Naive thymus-derived CD4-positive, alpha-beta T cell (primary cell): ENCODE data around the gene LAGE3. TPM values are rescaled to one million over a fixed set of nuclear protein-coding genes. Genes with fewer than 3 reads are reported as not detected.

ENCODE experiments used
- ATAC-seq: fragments of 150-1000 bp; cut with Tn5 transposase; 2 replicates; pipeline ENCODE4 v1.10.0; 2021; ENCODE audit warnings: mild to moderate bottlenecking, moderate library complexity
- CTCF ChIA-PET: fragments of 350-600 bp; sonication (Branson Sonifier 250); formaldehyde crosslinking; loops from one replicate; lab custom pipeline; 2021; ENCODE audit warnings: antibody characterized with exemption; lab: Charles Lee
- POLR2A ChIA-PET: fragments of 350-600 bp; sonication (Branson Sonifier 250); formaldehyde crosslinking; loops from one replicate; lab custom pipeline; 2021; ENCODE audit warnings: antibody characterized with exemption, inconsistent platforms; lab: Charles Lee
- DNase-seq, 9 donors: peaks; one replicate each; pipeline versions ENCODE4 v3.0.0 to v3.0.0-alpha.2; 2020 to 2022; ENCODE audit warnings: mixed read lengths in 1 of 9
- H3K27ac ChIP-seq: one replicate; pipeline ENCODE4 v1.7.0; 2013; ENCODE audit warnings: mild to moderate bottlenecking, low read depth, low read length, moderate library complexity
- H3K27me3 ChIP-seq, 2 donors: one replicate each; pipeline ENCODE4 v1.7.0; 2013; ENCODE audit warnings: low read length in 2 of 2, mild to moderate bottlenecking in 2 of 2, moderate library complexity in 2 of 2; ENCODE audit not compliant: control insufficient read depth in 2 of 2, insufficient read depth in 2 of 2
- H3K36me3 ChIP-seq, 3 experiments: 1 replicate in 2 of 3; 2 replicates in 1 of 3; pipeline ENCODE4 v1.7.0; 2013; ENCODE audit warnings: low read length in 3 of 3, mild to moderate bottlenecking in 3 of 3, moderate library complexity in 1 of 3; ENCODE audit not compliant: insufficient read depth in 3 of 3, control insufficient read depth in 2 of 3
- H3K4me1 ChIP-seq, 2 donors: one replicate each; pipeline ENCODE4 v1.7.0; 2013; ENCODE audit warnings: low read length in 2 of 2, mild to moderate bottlenecking in 2 of 2, moderate library complexity in 1 of 2; ENCODE audit not compliant: control insufficient read depth in 2 of 2, insufficient read depth in 2 of 2
- H3K4me3 ChIP-seq: 2 replicates; pipeline ENCODE4 v1.7.0; 2013; ENCODE audit warnings: mild to moderate bottlenecking, low read length
- H3K9me3 ChIP-seq, 3 experiments: 1 replicate in 2 of 3; 2 replicates in 1 of 3; pipeline ENCODE4 v1.7.0; 2013; ENCODE audit warnings: low read length in 3 of 3; ENCODE audit not compliant: control insufficient read depth in 2 of 3
- H3K27ac Mint-ChIP-seq, 9 donors: one replicate each; pipeline ENCODE4 v1.8.0; 2020 to 2022; ENCODE audit warnings: mixed read lengths in 9 of 9, mild to moderate bottlenecking in 8 of 9, moderate library complexity in 5 of 9, inconsistent platforms in 2 of 9
- H3K27me3 Mint-ChIP-seq, 5 donors: one replicate each; pipeline ENCODE4 v1.8.0; 2021 to 2022; ENCODE audit warnings: mixed read lengths in 5 of 5, mild to moderate bottlenecking in 1 of 5
- H3K36me3 Mint-ChIP-seq, 5 donors: one replicate each; pipeline ENCODE4 v1.8.0; 2020 to 2022; ENCODE audit warnings: mixed read lengths in 5 of 5, mild to moderate bottlenecking in 3 of 5, inconsistent platforms in 1 of 5
- H3K4me1 Mint-ChIP-seq, 7 donors: one replicate each; pipeline ENCODE4 v1.8.0; 2020 to 2022; ENCODE audit warnings: mixed read lengths in 7 of 7, mild to moderate bottlenecking in 3 of 7, inconsistent platforms in 1 of 7
- H3K4me3 Mint-ChIP-seq, 10 donors: one replicate each; pipeline ENCODE4 v1.8.0; 2020 to 2022; ENCODE audit warnings: mild to moderate bottlenecking in 10 of 10, mixed read lengths in 10 of 10, moderate library complexity in 6 of 10, inconsistent platforms in 2 of 10
- H3K9me3 Mint-ChIP-seq, 11 donors: one replicate each; pipeline ENCODE4 v1.8.0; 2020 to 2022; ENCODE audit warnings: mixed read lengths in 11 of 11, mild to moderate bottlenecking in 4 of 11, inconsistent platforms in 1 of 11, moderate library complexity in 1 of 11
- intact Hi-C, 2 donors: fragments of 100-400 bp; cut with micrococcal nuclease; formaldehyde crosslinking; loops; one replicate each; pipeline ENCODE4 v1.15.1; 2023
- polyA plus RNA-seq, 2 donors: library from polyadenylated mRNA; unstranded; fragments of 300-500 nt; fragmentation: Illumina TruSeq; gene quantifications; one replicate each; pipeline ENCODE4 v1.2.3, GENCODE V29; 2021
- total RNA-seq, 6 experiments: library from RNA in 5 of 6; stranded (reverse) in 5 of 6; gene quantifications; 1 replicate in 5 of 6; 2 replicates in 1 of 6; pipeline ENCODE4 v1.2.3 and lab custom pipeline; 2021 to 2026

The LAGE3 gene
- total and polyA plus RNA-seq, 7 experiments from 2014 or later = 11.6 to 85.1 (median 21.2) TPM

DNA sequence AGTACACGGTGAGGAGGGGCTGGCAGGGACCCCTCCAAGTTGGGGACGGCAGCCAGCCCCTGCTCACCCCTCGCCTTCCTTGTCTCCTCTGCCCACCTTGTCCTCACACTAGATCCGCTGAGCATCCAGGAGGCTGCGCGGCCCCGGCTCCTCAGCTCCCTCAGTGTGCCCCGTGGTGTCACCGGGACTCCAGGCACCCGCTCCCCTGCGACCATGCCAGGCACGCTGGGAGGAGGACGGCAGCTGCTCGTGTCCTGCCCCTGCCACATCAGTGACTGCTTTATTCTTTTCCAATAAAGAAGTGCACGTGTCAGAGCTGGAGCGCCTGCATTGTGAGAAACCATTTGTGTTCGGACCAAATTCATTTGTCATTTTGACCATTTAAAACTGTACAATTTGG is 28.8 kb downstream of the LAGE3 start:
- Histone ChIP-seq H3K27me3 (no peaks in the 10 kb centered on the region), H3K9me3 (no peaks in the 10 kb centered on the region), H3K4me3 (no peak overlapping the region), H3K27ac (no peak overlapping the region), H3K36me3 (peaks cover 0 to 42% (median 0%) of the 10 kb centered on the region in 3 experiments), H3K4me1 (no peaks in the 10 kb centered on the region)
- DNase-seq (no peak), ATAC-seq (no peak)
- POLR2A ChIA-PET = interaction anchor here (0.6 kb wide), 1 partner anchor 87 kb away, joined by 5 read pairs; no protein-coding TSS in a partner anchor
- H3K27me3 Mint-ChIP-seq = no peaks in the 10 kb centered on the region
- CTCF ChIA-PET = no interaction called here
- peaks cover 0 to 6% (median 0%) of the 10 kb centered on the region in 7 donors for H3K4me1 Mint-ChIP-seq
- H3K36me3 Mint-ChIP-seq = peaks cover 0 to 13% (median 0%) of the 10 kb centered on the region in 5 donors
- intact Hi-C loops = no loop called here
- no peak overlapping the region for H3K4me3 Mint-ChIP-seq
- no peak overlapping the region for H3K27ac Mint-ChIP-seq
- H3K9me3 Mint-ChIP-seq = peaks cover 0 to 4% (median 0%) of the 10 kb centered on the region in 11 donors

DNA sequence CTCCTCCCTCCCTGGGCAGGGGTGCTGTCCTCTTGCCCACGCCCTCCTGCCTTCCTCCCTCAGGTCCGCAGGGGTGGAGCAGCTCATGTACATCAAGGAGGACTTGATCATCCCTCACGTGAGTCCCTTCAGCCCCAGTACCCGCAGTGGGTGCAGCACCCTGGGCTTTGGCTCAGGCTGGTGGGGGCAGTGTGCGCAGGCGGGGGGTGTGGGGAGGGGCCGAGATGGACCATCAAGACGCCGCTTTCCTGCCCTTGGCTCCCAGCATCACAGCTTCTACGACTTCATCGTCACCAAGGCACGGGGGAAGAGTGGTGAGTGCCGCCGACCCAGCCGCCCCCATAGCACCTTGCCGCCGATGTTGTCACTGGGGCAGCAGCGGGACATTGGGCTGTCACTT is 29.5 kb downstream of the LAGE3 start:
- intact Hi-C loops = no loop called here
- no peak for DNase-seq
- peaks cover 0 to 11% (median 0%) of the 10 kb centered on the region in 5 donors for H3K36me3 Mint-ChIP-seq
- peaks cover 6% of the 10 kb centered on the region in 2 donors for H3K4me1 ChIP-seq
- no peak for ATAC-seq
- H3K27ac Mint-ChIP-seq = no peak overlapping the region
- no peaks in the 10 kb centered on the region for H3K9me3 ChIP-seq
- H3K4me1 Mint-ChIP-seq = peaks cover 0 to 6% (median 3%) of the 10 kb centered on the region in 7 donors
- H3K4me3 ChIP-seq = no peak overlapping the region
- H3K27ac ChIP-seq = no peak overlapping the region
- ChIA-PET CTCF (no interaction called here), POLR2A (no interaction called here)
- H3K4me3 Mint-ChIP-seq = no peak overlapping the region
- H3K9me3 Mint-ChIP-seq = peaks cover 0 to 4% (median 0%) of the 10 kb centered on the region in 11 donors
- no peaks in the 10 kb centered on the region for H3K27me3 ChIP-seq
- peaks cover 0 to 42% (median 0%) of the 10 kb centered on the region in 3 experiments for H3K36me3 ChIP-seq
- H3K27me3 Mint-ChIP-seq = no peaks in the 10 kb centered on the region

DNA sequence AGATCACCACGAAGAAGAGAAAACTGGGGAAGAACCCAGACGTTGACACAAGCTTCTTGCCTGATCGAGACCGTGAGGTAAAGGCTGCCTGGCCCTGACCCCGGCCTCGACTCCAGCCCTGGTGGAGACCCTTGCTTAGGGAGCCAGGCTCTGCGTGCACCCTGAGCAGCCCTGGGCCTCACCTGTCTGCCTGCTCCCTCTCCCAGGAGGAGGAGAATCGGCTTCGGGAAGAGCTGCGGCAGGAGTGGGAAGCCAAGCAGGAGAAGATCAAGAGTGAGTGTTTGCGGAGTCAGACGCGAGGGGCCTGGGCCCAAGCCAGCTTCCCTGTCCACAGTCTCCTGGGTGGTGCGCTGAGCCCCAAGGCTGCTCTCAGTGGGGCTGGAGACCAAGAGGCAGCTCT is 30.6 kb downstream of the LAGE3 start:
- intact Hi-C loops = no loop called here
- Mint-ChIP-seq H3K9me3 (peaks cover 0 to 4% (median 0%) of the 10 kb centered on the region in 11 donors), H3K4me3 (no peak overlapping the region), H3K27me3 (no peaks in the 10 kb centered on the region), H3K27ac (no peak overlapping the region), H3K4me1 (peaks cover 0 to 7% (median 5%) of the 10 kb centered on the region in 7 donors), H3K36me3 (peaks cover 0 to 7% (median 0%) of the 10 kb centered on the region in 5 donors)
- POLR2A ChIA-PET = no interaction called here
- CTCF ChIA-PET = no interaction called here
- Histone ChIP-seq H3K27me3 (no peaks in the 10 kb centered on the region), H3K9me3 (no peaks in the 10 kb centered on the region), H3K4me3 (no peak overlapping the region), H3K27ac (no peak overlapping the region), H3K36me3 (peaks cover 0 to 42% (median 0%) of the 10 kb centered on the region in 3 experiments), H3K4me1 (peaks cover 6 to 10% of the 10 kb centered on the region in 2 donors)
- no peak for ATAC-seq
- DNase-seq = no peak

DNA sequence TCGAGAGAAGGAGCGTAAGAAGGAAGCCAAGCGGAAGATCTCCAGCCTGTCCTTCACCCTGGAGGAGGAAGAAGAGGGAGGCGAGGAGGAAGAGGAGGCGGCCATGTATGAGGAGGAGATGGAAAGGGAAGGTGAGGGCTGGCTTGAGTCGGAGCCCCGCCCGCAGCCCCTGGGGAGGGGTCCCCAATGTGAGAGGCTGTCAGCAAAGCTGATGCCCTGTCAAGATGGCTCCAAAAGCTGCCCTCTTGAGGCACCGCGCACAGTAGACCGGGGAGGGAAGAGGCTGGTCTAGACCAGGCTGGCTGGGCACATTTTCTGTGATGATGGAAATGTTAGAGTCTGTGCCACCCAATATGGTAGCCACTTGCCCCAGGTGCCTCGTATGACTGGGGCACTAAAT is 32.7 kb downstream of the LAGE3 start:
- peaks cover 0 to 4% (median 0%) of the 10 kb centered on the region in 11 donors for H3K9me3 Mint-ChIP-seq
- peaks cover 0 to 17% (median 10%) of the 10 kb centered on the region in 7 donors for H3K4me1 Mint-ChIP-seq
- H3K27ac Mint-ChIP-seq = peak overlapping the region in 1 of 9 donors; percentile 55
- H3K27me3 ChIP-seq = no peaks in the 10 kb centered on the region
- no peak overlapping the region for H3K27ac ChIP-seq
- no peak overlapping the region for H3K4me3 Mint-ChIP-seq
- CTCF ChIA-PET = no interaction called here
- DNase-seq = no peak
- H3K4me3 ChIP-seq = no peak overlapping the region
- H3K4me1 ChIP-seq = peaks cover 6 to 14% of the 10 kb centered on the region in 2 donors
- ATAC-seq = no peak
- peaks cover 0 to 48% (median 0%) of the 10 kb centered on the region in 3 experiments for H3K36me3 ChIP-seq
- intact Hi-C loops = no loop called here
- peaks cover 0 to 6% (median 0%) of the 10 kb centered on the region in 5 donors for H3K36me3 Mint-ChIP-seq
- no peaks in the 10 kb centered on the region for H3K27me3 Mint-ChIP-seq
- POLR2A ChIA-PET = interaction anchor here (1.7 to 4.1 kb wide), 3 partner anchors 40 to 49 kb away, joined by 7 to 11 read pairs (median 8); partner anchors contain the start of genes RPL10, SLC10A3 and UBL4A
- H3K9me3 ChIP-seq = no peaks in the 10 kb centered on the region

DNA sequence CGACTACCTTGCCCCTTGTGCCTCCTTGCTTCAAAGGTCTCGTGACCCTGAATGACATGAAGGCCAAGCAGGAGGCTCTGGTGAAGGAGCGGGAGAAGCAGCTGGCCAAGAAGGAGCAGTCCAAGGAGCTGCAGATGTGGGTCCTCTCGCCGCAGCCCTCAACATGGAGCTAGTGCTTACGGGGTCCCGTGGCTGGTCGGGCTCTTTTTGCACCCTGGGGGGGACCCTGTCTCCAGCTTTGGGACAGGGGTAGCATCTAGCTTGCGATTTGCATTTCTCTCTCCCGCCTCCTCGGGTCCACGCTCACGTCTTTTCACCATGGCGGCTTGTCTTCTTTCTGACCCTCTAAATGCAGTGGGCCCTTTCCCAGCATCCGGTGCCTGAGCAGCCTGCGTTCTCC is 33.3 kb downstream of the LAGE3 start:
- Histone ChIP-seq H3K9me3 (no peaks in the 10 kb centered on the region), H3K36me3 (peaks cover 0 to 45% (median 0%) of the 10 kb centered on the region in 3 experiments), H3K4me3 (no peak overlapping the region), H3K27ac (no peak overlapping the region), H3K27me3 (no peaks in the 10 kb centered on the region), H3K4me1 (peaks cover 6 to 14% of the 10 kb centered on the region in 2 donors)
- Mint-ChIP-seq H3K4me3 (peak overlapping the region in 3 of 10 donors; percentile 19 to 84 (median 57)), H3K27me3 (no peaks in the 10 kb centered on the region), H3K27ac (peak overlapping the region in 2 of 9 donors; percentile 19 to 55), H3K4me1 (peaks cover 0 to 22% (median 10%) of the 10 kb centered on the region in 7 donors), H3K9me3 (peaks cover 0 to 4% (median 0%) of the 10 kb centered on the region in 11 donors), H3K36me3 (peaks cover 0 to 6% (median 0%) of the 10 kb centered on the region in 5 donors)
- DNase-seq (no peak), ATAC-seq (no peak)
- POLR2A ChIA-PET = interaction anchor here (1.2 to 4.1 kb wide), 5 partner anchors 11 to 48 kb away, joined by 3 to 11 read pairs (median 7); partner anchors contain the start of genes RPL10, SLC10A3 and UBL4A
- CTCF ChIA-PET = no interaction called here
- intact Hi-C loops = no loop called here

DNA sequence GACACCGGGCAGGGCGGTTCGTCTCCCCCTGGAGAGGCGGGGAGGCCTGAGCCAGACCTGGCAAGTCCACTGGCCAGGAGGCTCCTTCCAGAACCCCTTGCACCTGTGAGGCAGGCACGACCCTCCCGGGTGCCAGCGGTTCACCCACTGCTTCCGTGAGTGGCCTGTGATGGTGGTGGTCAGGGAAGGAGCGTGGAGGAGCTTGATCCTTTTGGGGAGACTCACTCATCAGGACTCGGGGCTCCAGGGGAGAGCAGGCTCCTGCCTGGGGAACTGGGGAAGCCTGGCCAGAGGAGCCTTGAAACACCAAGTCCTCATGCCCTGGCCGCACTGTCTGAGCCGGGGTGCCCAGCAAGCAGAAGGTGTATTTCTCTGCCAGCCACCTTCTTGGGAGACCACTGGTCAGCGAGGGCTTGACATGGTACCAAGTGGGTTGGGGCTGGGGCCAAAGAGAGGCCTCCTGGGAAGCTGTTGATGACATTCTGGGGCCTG is 34.3 kb downstream of the LAGE3 start:
- no peaks in the 10 kb centered on the region for H3K9me3 ChIP-seq
- DNase-seq (no peak), ATAC-seq (no peak)
- peaks cover 0 to 29% (median 10%) of the 10 kb centered on the region in 7 donors for H3K4me1 Mint-ChIP-seq
- no peaks in the 10 kb centered on the region for H3K27me3 ChIP-seq
- H3K36me3 Mint-ChIP-seq = peaks cover 0 to 6% (median 0%) of the 10 kb centered on the region in 5 donors
- H3K36me3 ChIP-seq = peaks cover 0 to 40% (median 0%) of the 10 kb centered on the region in 3 experiments
- ChIA-PET POLR2A (interaction anchor here (0.7 to 4.1 kb wide), 7 partner anchors 10 to 518 kb away, joined by 3 to 11 read pairs (median 3); partner anchors contain the start of genes RPL10, SLC10A3 and UBL4A), CTCF (no interaction called here)
- peak overlapping the region; percentile 74 for H3K27ac ChIP-seq
- peak overlapping the region; percentile 55 for H3K4me3 ChIP-seq
- H3K4me3 Mint-ChIP-seq = peak overlapping the region in 6 of 10 donors; percentile 4 to 84 (median 48)
- intact Hi-C loops = loop anchor here (1.0 to 5.0 kb wide), 2 partner anchors 12 to 32 kb away; partner anchors contain the start of gene LAGE3 (in 1 of the 2)
- H3K27me3 Mint-ChIP-seq = no peaks in the 10 kb centered on the region
- peaks cover 0 to 3% (median 0%) of the 10 kb centered on the region in 11 donors for H3K9me3 Mint-ChIP-seq
- H3K27ac Mint-ChIP-seq = peak overlapping the region in 3 of 9 donors; percentile 31 to 48 (median 38)
- peaks cover 6 to 14% of the 10 kb centered on the region in 2 donors for H3K4me1 ChIP-seq
